HG02759 (cell line): Measurements from ENCODE around the gene SERTAD3.
"Not testable (repeated sequence)": the region's sequence is repeated elsewhere in the genome, so short reads cannot be mapped to it uniquely, and the experiment has no call there.

ENCODE experiments used
- ATAC-seq: cut with Tn5 transposase; IDR thresholded peaks from one replicate; pipeline ENCODE4 v1.9.1; 2021; ENCODE audit warnings: mild to moderate bottlenecking, moderate library complexity; ENCODE audit not compliant: unreplicated experiment

The SERTAD3 gene, protein sequence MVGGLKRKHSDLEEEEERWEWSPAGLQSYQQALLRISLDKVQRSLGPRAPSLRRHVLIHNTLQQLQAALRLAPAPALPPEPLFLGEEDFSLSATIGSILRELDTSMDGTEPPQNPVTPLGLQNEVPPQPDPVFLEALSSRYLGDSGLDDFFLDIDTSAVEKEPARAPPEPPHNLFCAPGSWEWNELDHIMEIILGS

DNA sequence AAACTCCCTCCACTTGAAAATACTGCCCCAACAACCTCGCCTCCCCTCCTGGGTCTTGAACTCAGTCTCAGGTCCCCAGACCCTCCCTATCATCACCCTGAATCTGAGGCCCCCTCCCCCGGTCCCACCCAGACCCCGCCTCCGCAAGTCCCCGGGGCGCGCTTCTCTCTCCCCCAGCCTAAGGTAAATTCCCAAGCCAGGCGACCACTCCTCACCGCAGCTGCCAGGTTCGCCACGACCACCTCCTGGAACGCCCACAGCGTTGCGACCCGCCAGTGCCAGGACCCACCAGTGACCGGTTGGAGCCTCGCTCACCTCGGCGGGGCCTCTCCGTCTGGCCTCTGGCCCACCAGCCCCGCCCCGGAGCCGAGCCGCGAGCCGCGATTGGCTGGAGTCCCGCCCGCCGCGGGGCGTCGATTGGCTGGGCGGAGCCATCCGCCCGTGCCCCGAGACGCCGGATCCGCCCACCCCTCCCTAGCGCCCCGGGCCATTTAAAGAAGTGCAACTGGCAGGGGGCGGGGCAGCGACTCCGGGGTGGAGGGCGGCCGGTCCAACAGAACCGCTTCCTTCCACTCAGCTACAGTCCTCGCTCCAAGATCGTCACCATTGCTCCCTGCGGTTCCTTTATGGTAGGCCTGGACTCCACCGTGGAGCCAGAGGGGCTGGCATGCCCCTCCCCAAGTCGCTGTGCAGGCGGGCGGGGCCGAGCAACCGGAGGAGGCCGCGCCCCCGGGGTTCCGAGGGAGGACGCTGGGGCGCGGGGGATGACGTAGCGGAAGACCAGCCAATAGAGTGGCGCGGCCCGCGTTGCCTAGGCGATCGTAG, at the start of gene SERTAD3:
TSS of gene SERTAD3 (minus strand) at position 336 of the 825 bp plus-strand sequence. CDS start 2,255 bp downstream, outside the sequence.
- peak; percentile 76 for ATAC-seq

- no peak for ATAC-seq
Measured at GRCh38 chr19:40493778-40494177, 49.6 kb upstream of the SERTAD3 start.

- ATAC-seq: no peak
Measured at GRCh38 chr19:40492274-40492673, 48.1 kb upstream of the SERTAD3 start.

GRCh38 chr19:40489882-40490230, 45.7 kb upstream of the SERTAD3 start:
- no peak for ATAC-seq

- ATAC-seq: no peak
Measured at GRCh38 chr19:40486017-40486416, 41.9 kb upstream of the SERTAD3 start.

- not testable (repeated sequence) for ATAC-seq
Measured at GRCh38 chr19:40475878-40476644, 31.9 kb upstream of the SERTAD3 start.

- ATAC-seq: no peak
Measured at GRCh38 chr19:40474737-40475136, 30.6 kb upstream of the SERTAD3 start.

- ATAC-seq: no peak
Measured at GRCh38 chr19:40472516-40472915, 28.4 kb upstream of the SERTAD3 start.

DNA sequence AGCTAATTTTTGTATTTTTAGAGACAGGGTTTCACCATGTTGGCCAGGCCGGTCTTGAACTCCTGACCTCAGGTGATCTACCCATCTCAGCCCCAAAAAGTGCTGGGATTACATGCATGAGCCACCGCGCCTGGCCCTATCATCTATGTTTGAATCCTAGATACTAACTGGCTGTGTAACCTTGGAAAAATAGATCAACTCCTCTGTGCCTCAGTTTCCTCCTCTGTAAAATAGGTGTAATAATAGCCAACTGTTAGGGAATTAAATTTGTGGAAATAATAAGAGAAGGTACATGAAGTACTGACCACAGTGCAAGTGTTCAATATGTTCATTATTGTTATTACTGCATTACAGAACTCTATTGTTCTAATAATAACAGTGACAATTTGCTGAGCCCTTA, 27.0 kb upstream of the SERTAD3 start:
- no peak for ATAC-seq

DNA sequence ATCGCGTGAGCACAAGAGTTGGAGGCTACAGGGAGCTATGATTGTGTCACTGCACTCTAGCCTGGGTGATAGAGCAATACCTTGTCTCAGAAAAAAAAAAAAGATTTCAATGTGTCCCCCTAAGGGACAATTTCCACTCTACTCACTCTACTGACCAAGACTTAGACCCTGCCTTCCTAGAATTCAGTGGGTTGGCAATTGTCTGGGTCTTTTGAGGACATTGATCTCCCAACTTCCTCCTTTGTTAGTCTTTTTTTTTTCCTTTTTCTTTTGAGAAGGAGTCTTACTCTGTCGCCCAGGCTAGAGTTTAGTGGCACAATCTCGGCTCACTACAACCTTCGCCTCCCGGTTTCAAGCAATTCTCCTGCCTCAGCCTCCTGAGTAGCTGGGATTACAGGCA, 24.9 kb upstream of the SERTAD3 start:
- no peak for ATAC-seq

GRCh38 chr19:40466985-40467734, 23.0 kb upstream of the SERTAD3 start, which contains the start of gene SPTBN4:
Gene SPTBN4 (plus strand): TSS chr19:40467001. CDS start chr19:40472622, 5,621 bp downstream.
- ATAC-seq: no peak

- ATAC-seq: no peak
Measured at GRCh38 chr19:40466219-40466984, 22.3 kb upstream of the SERTAD3 start.

DNA sequence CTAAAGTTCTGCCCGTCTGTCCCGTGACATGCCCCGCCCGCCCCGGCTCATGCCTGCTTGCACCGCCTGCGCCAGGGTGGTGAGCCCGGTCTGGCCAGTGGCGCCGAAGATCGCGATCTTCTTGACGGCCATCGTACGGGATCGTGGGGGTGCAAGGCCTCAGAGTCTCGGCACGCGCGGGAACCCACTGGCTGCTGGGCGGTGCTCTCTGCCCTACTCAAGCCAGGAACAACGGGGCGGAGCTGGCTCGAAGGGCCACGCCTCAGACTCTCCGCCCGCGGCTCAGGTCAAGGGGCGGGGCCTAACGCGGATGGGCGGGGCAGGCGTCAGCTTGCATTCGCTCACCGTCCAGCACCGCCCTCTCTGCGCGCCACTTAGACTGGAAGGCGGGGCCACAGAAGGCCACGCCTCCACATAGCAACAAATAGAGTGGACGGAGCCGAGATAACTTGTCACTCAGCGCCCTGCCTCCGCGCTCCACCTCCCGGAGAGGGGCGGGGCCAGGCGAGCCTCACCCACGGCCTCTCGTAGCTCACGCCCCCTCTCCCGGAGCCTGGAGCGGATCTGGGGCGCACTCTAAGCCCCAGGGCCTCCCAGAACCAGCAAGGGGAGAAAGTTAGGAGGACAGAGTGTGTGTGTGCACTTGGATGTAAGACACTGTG, 21.6 kb upstream of the SERTAD3 start, which contains the start of gene BLVRB:
TSS of gene BLVRB (minus strand) at position 189 of the 662 bp plus-strand sequence. CDS start at position 132, 57 bp downstream.
- ATAC-seq: peak; percentile 92

DNA sequence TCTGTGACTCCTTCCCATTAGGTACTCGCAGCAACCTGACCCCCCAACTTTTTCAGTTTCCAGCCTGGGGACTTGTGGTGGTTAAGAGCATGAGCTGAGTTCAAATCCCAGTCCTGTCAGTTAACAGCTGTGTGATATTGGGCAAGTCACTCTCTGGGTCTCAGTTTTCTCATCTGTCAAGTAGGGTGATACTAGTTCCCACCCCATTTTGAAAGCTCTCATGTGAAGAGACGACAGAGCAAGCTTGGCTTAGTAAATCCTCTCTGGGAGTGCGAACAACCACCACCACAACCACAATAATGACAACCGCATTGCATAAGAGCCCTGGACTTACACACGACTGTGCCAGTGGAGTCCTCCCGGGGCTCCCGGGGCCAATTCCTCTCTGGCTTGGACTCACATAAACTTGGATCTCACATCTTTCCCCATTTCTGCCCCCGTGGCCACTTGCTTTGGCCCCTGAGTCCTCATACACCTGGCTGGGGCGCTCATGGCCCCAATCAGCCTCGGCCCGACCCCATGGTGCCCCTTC, 21.0 kb upstream of the SERTAD3 start:
- no peak for ATAC-seq

- no peak for ATAC-seq
Measured at GRCh38 chr19:40464059-40465024, 20.2 kb upstream of the SERTAD3 start.

GRCh38 chr19:40463587-40464037, 19.5 kb upstream of the SERTAD3 start:
- not testable (repeated sequence) for ATAC-seq

DNA sequence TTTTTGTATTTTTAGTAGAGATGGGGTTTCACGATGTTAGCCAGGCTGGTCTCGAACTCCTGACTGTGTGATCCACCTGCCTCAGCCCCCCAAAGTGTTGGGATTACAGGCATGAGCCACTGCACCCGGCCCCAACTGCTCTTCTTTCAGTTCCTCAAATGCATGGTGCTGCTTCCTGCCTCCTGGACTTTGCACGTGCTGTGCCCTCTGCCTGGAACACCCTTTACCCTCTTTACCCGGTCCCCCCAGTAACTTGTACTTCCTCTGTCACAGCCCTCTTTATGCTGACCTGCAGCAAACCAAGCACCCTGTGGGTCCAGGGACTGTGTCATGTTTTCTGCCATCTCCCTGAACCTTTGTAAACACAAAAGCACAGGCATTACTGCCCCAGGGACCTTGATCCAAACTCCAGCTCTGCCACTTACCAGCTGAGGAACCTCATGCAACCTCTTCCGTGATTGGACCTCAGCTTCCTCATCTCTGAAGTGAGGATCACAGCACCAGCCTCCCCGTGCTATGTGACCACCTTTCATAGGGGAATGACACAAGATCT, 17.6 kb upstream of the SERTAD3 start:
- ATAC-seq: no peak

- ATAC-seq: no peak
Measured at GRCh38 chr19:40460185-40460584, 16.1 kb upstream of the SERTAD3 start.
